Neural crest cell (in vitro differentiated cells): Measurements from ENCODE around the gene MYL12B. TPM values are rescaled to one million over a fixed set of nuclear protein-coding genes. Genes with fewer than 3 reads are reported as not detected.

ENCODE experiments used
- DNase-seq: peaks from one replicate; pipeline ENCODE4 v3.0.0; 2021; ENCODE audit warnings: low read depth, mixed read lengths, low spot score
- H3K27ac Mint-ChIP-seq: one replicate; pipeline ENCODE4 v1.8.0; 2021; ENCODE audit warnings: mild to moderate bottlenecking, mixed read lengths; ENCODE audit not compliant: unreplicated experiment
- H3K27me3 Mint-ChIP-seq: 2 replicates; pipeline ENCODE4 v1.8.0; 2021; ENCODE audit warnings: low read depth, mild to moderate bottlenecking, mixed read lengths
- H3K36me3 Mint-ChIP-seq: 2 replicates; pipeline ENCODE4 v1.8.0; 2021; ENCODE audit warnings: low read depth, mild to moderate bottlenecking, mixed read lengths
- H3K4me1 Mint-ChIP-seq: 2 replicates; pipeline ENCODE4 v1.8.0; 2021; ENCODE audit warnings: mixed read lengths
- H3K4me3 Mint-ChIP-seq: one replicate; pipeline ENCODE4 v1.8.0; 2021; ENCODE audit warnings: mild to moderate bottlenecking, mixed read lengths
- H3K9me3 Mint-ChIP-seq: 2 replicates; pipeline ENCODE4 v1.8.0; 2021; ENCODE audit warnings: mixed read lengths
- CTCF ChIP-seq: fragments of 200-600 bp; sonication (generic); conservative IDR thresholded peaks from 2 replicates; pipeline ENCODE4 v1.5.0; 2021; ENCODE audit warnings: antibody characterized with exemption, mild to moderate bottlenecking
- total RNA-seq: library from RNA; stranded (reverse); gene quantifications from 2 replicates; pipeline ENCODE4 v1.2.1, GENCODE V29; 2021

Gene MYL12B
- total RNA-seq, 1 donor from 2014 or later = 89.6 TPM

GRCh38 chr18:3252843-3253242 lies 9.1 kb upstream of the MYL12B start:
- Mint-ChIP-seq H3K4me3 (peak overlapping the region; percentile 31), H3K9me3 (no peaks in the 10 kb centered on the region), H3K27me3 (no peaks in the 10 kb centered on the region), H3K4me1 (peaks cover 21% of the 10 kb centered on the region), H3K36me3 (peaks cover 12% of the 10 kb centered on the region), H3K27ac (no peak overlapping the region)
- DNase-seq = no peak
- no peak for TF ChIP-seq CTCF

GRCh38 chr18:3254725-3255124 lies 7.2 kb upstream of the MYL12B start:
- Mint-ChIP-seq H3K36me3 (peaks cover 8% of the 10 kb centered on the region), H3K9me3 (no peaks in the 10 kb centered on the region), H3K27me3 (no peaks in the 10 kb centered on the region), H3K4me1 (peaks cover 7% of the 10 kb centered on the region), H3K4me3 (no peak overlapping the region), H3K27ac (no peak overlapping the region)
- TF ChIP-seq CTCF = no peak
- no peak for DNase-seq

- Mint-ChIP-seq H3K4me1 (peaks cover 3% of the 10 kb centered on the region), H3K27ac (no peak overlapping the region)
- TF ChIP-seq CTCF = no peak
Measured at GRCh38 chr18:3255611-3256165, 6.2 kb upstream of the MYL12B start.

GRCh38 chr18:3256693-3257626 lies 5.0 kb upstream of the MYL12B start:
- H3K27ac Mint-ChIP-seq = no peak overlapping the region
- H3K4me1 Mint-ChIP-seq = peaks cover 9% of the 10 kb centered on the region
- H3K36me3 Mint-ChIP-seq = peaks cover 6% of the 10 kb centered on the region
- DNase-seq = no peak
- H3K4me3 Mint-ChIP-seq = no peak overlapping the region
- H3K9me3 Mint-ChIP-seq = no peaks in the 10 kb centered on the region
- no peaks in the 10 kb centered on the region for H3K27me3 Mint-ChIP-seq
- TF ChIP-seq CTCF = no peak

More at GRCh38 chr18:3255611-3256165, 6.2 kb upstream of the MYL12B start:
- Mint-ChIP-seq H3K27me3 (no peaks in the 10 kb centered on the region), H3K4me3 (no peak overlapping the region), H3K36me3 (peaks cover 7% of the 10 kb centered on the region), H3K9me3 (no peaks in the 10 kb centered on the region)
- DNase-seq = no peak

- no peak for TF ChIP-seq CTCF
- H3K27ac Mint-ChIP-seq = no peak overlapping the region
- no peaks in the 10 kb centered on the region for H3K9me3 Mint-ChIP-seq
- H3K4me3 Mint-ChIP-seq = no peak overlapping the region
- no peak for DNase-seq
- H3K36me3 Mint-ChIP-seq = peaks cover 6% of the 10 kb centered on the region
- no peaks in the 10 kb centered on the region for H3K27me3 Mint-ChIP-seq
- H3K4me1 Mint-ChIP-seq = peaks cover 11% of the 10 kb centered on the region
Measured at GRCh38 chr18:3257627-3258120, 4.3 kb upstream of the MYL12B start.
